IMR-90 (cell line): Measurements from ENCODE around the gene PPP1R13B. TPM values are rescaled to one million over a fixed set of nuclear protein-coding genes. Genes with fewer than 3 reads are reported as not detected.

Experiments
- ATAC-seq: fragments of 200-7000 bp; cut with Tn5 transposase; 2 replicates; pipeline ENCODE4 v1.9.1; 2020; ENCODE audit warnings: low read depth, mild to moderate bottlenecking, moderate library complexity
- BruUV-seq: library from RNA; stranded (reverse); fragments of 400-500 nt; replicated peaks from 2 replicates; lab custom pipeline; 2021; lab: Mats Ljungman, UMichigan
- CTCF ChIA-PET: fragments of 300-600 bp; formaldehyde crosslinking; extraction: SDS; loops from one replicate; lab custom pipeline; 2021; ENCODE audit warnings: antibody characterized with exemption; lab: Yijun Ruan, JAX
- POLR2A ChIA-PET: fragments of 300-600 bp; sonication (Branson Sonifier 250); formaldehyde crosslinking; loops from one replicate; lab custom pipeline; 2022; ENCODE audit warnings: antibody characterized with exemption; ENCODE audit not compliant: unreplicated experiment; lab: Charles Lee
- DNase-seq: peaks from one replicate; pipeline ENCODE4 v3.0.0; 2013
- H2AFZ ChIP-seq: replicated peaks from 2 replicates; pipeline ENCODE3; 2013; ENCODE audit warnings: low read length, mild to moderate bottlenecking; ENCODE audit not compliant: poor library complexity
- H2AK5ac ChIP-seq: 2 replicates; pipeline ENCODE4 v1.6.1; 2013; ENCODE audit warnings: low read depth, low read length, inconsistent platforms
- H2AK9ac ChIP-seq: replicated peaks from 2 replicates; pipeline ENCODE3; 2013; ENCODE audit warnings: mild to moderate bottlenecking, low read depth, low read length, moderate library complexity; ENCODE audit not compliant: poor library complexity
- H2BK120ac ChIP-seq: 2 replicates; pipeline ENCODE4 v1.6.1; 2013; ENCODE audit warnings: low read depth, low read length, inconsistent platforms
- H2BK15ac ChIP-seq: 3 replicates; pipeline ENCODE4 v1.6.1; 2013; ENCODE audit warnings: low read depth, low read length, inconsistent platforms
- H2BK20ac ChIP-seq: 2 replicates; pipeline ENCODE4 v1.6.1; 2013; ENCODE audit warnings: low read depth, mild to moderate bottlenecking, inconsistent platforms, low read length, moderate library complexity
- H2BK5ac ChIP-seq: 2 replicates; pipeline ENCODE4 v1.6.1; 2013; ENCODE audit warnings: mild to moderate bottlenecking, low read depth, low read length, inconsistent platforms; ENCODE audit not compliant: poor library complexity, severe bottlenecking
- H3K14ac ChIP-seq: replicated peaks from 2 replicates; pipeline ENCODE4 v1.6.1; 2013; ENCODE audit warnings: low read depth, low read length, inconsistent platforms
- H3K18ac ChIP-seq: 2 replicates; pipeline ENCODE4 v1.6.1; 2013; ENCODE audit warnings: low read depth, low read length, control low read depth
- H3K23ac ChIP-seq: 2 replicates; pipeline ENCODE4 v1.6.1; 2013; ENCODE audit warnings: low read depth, low read length, inconsistent platforms
- H3K27ac ChIP-seq: 2 replicates; pipeline ENCODE4 v1.5.1; 2013; ENCODE audit warnings: mild to moderate bottlenecking, control low read depth, low read length; ENCODE audit not compliant: insufficient read depth
- H3K27me3 ChIP-seq: 2 replicates; pipeline ENCODE4 v1.6.1; 2013; ENCODE audit warnings: low read length; ENCODE audit not compliant: control insufficient read depth, insufficient read depth
- H3K36me3 ChIP-seq: 2 replicates; pipeline ENCODE4 v1.6.1; 2013; ENCODE audit warnings: low read length, mixed read lengths; ENCODE audit not compliant: control insufficient read depth, insufficient read depth
- H3K4ac ChIP-seq: 2 replicates; pipeline ENCODE4 v1.6.1; 2013; ENCODE audit warnings: low read depth, low read length, inconsistent platforms
- H3K4me1 ChIP-seq: 2 replicates; pipeline ENCODE4 v1.6.1; 2013; ENCODE audit warnings: low read length, mixed read lengths; ENCODE audit not compliant: control insufficient read depth, insufficient read depth
- H3K4me2 ChIP-seq: 2 replicates; pipeline ENCODE4 v1.6.1; 2013; ENCODE audit warnings: low read depth, mild to moderate bottlenecking, control low read depth, low read length, moderate library complexity
- H3K4me3 ChIP-seq: 2 replicates; pipeline ENCODE4 v1.5.1; 2013; ENCODE audit warnings: low read depth, mild to moderate bottlenecking, control low read depth, low read length, moderate library complexity; ENCODE audit not compliant: insufficient read depth
- H3K56ac ChIP-seq: 2 replicates; pipeline ENCODE4 v1.6.1; 2013; ENCODE audit warnings: low read length, inconsistent platforms; ENCODE audit not compliant: insufficient read depth; ENCODE audit errors: extremely low read depth
- H3K79me1 ChIP-seq, 2 experiments: 2 replicates each; pipeline ENCODE4 v1.6.1; 2013; ENCODE audit warnings: low read length in 2 of 2, inconsistent platforms in 1 of 2, low read depth in 1 of 2
- H3K9ac ChIP-seq: 2 replicates; pipeline ENCODE4 v1.6.1; 2013; ENCODE audit warnings: low read depth, low read length, control low read depth
- H3K9me1 ChIP-seq: 2 replicates; pipeline ENCODE4 v1.6.1; 2013; ENCODE audit warnings: low read length, inconsistent platforms; ENCODE audit not compliant: insufficient read depth
- H3K9me3 ChIP-seq: 2 replicates; pipeline ENCODE4 v1.6.1; 2013; ENCODE audit warnings: low read length; ENCODE audit not compliant: control insufficient read depth, insufficient read depth
- H4K20me1 ChIP-seq: 2 replicates; pipeline ENCODE4 v1.6.1; 2013; ENCODE audit warnings: low read length, inconsistent platforms; ENCODE audit not compliant: insufficient read depth
- H4K5ac ChIP-seq: 2 replicates; pipeline ENCODE4 v1.6.1; 2013; ENCODE audit warnings: mild to moderate bottlenecking, low read depth, low read length, control low read depth
- H4K8ac ChIP-seq, 2 experiments: 2 replicates each; pipeline ENCODE4 v1.6.1; 2013; ENCODE audit warnings: low read depth in 2 of 2, low read length in 2 of 2, control low read depth in 1 of 2, inconsistent platforms in 1 of 2
- H4K91ac ChIP-seq: 2 replicates; pipeline ENCODE4 v1.6.1; 2013; ENCODE audit warnings: low read depth, low read length, inconsistent platforms; ENCODE audit not compliant: insufficient read depth
- MAFK ChIP-seq: IDR thresholded peaks from 2 replicates; pipeline ENCODE4 v1.6.1; 2012; ENCODE audit warnings: low read depth, low read length, improper control_type of control experiment
- POLR2A ChIP-seq: IDR thresholded peaks from 2 replicates; pipeline ENCODE4 v1.6.1; 2012; ENCODE audit warnings: mild to moderate bottlenecking, low read depth, low read length
- RAD21 ChIP-seq: IDR thresholded peaks from 2 replicates; pipeline ENCODE4 v1.6.1; 2012; ENCODE audit warnings: low read length, improper control_type of control experiment
- RFX5 ChIP-seq: IDR thresholded peaks from 2 replicates; pipeline ENCODE4 v1.8.0; 2012; ENCODE audit warnings: low read depth, mild to moderate bottlenecking, low read length, moderate library complexity
- SMC3 ChIP-seq: fragments of 150-350 bp; IDR thresholded peaks from 2 replicates; pipeline ENCODE4 v1.6.1; 2016; ENCODE audit warnings: low read depth, mild to moderate bottlenecking, antibody characterized with exemption, low read length, moderate library complexity
- WGBS, 2 experiments: methylation state at CpG; one replicate each; pipeline versions ENCODE4 v1.1.5 to v1.1.7; 2013; ENCODE audit warnings: missing lambda C conversion rate in 2 of 2; ENCODE audit not compliant: insufficient read length in 1 of 2; ENCODE audit errors: extremely low coverage in 2 of 2; 5-methylcytosine and 5-hydroxymethylcytosine counted together
- dilution Hi-C: fragments of 300-500 bp; cut with HindIII; formaldehyde crosslinking; loops from one replicate; pipeline ENCODE4 v1.14.3; 2018; ENCODE audit warnings: low sequenced_read_pairs; ENCODE audit not compliant: unreplicated experiment
- in situ Hi-C: fragments of 300-500 bp; cut with MboI; formaldehyde crosslinking; loops from 3 replicates; pipeline ENCODE4 v1.14.3; 2019; ENCODE audit warnings: low sequenced_read_pairs, inconsistent platforms, mixed read lengths
- intact Hi-C: fragments of 100-400 bp; cut with micrococcal nuclease; formaldehyde crosslinking; loops from 2 replicates; pipeline ENCODE4 v1.10.0; 2022
- polyA plus RNA-seq, 3 experiments: library from polyadenylated mRNA; depleted of rRNA; stranded (reverse); fragments of >200 nt; gene quantifications; 2 replicates each; pipeline ENCODE4 v1.2.3, GENCODE V29; 2012; ENCODE audit warnings: low replicate concordance in 1 of 3
- total RNA-seq: library from RNA; depleted of rRNA; stranded (reverse); fragments of >200 nt; gene quantifications from 2 replicates; pipeline ENCODE4 v1.2.3, GENCODE V29; 2012
- TF ChIP-seq, protein P1 (sequence below): conservative IDR thresholded peaks from 2 replicates; pipeline ENCODE4 v1.5.1; 2012; ENCODE audit warnings: mild to moderate bottlenecking, low read depth, low read length, improper control_type of control experiment

PPP1R13B gene
- total and polyA plus RNA-seq, 2 of the 4 experiments (the other 2 are of a cell fraction): 1.6 to 2.8 TPM

DNA sequence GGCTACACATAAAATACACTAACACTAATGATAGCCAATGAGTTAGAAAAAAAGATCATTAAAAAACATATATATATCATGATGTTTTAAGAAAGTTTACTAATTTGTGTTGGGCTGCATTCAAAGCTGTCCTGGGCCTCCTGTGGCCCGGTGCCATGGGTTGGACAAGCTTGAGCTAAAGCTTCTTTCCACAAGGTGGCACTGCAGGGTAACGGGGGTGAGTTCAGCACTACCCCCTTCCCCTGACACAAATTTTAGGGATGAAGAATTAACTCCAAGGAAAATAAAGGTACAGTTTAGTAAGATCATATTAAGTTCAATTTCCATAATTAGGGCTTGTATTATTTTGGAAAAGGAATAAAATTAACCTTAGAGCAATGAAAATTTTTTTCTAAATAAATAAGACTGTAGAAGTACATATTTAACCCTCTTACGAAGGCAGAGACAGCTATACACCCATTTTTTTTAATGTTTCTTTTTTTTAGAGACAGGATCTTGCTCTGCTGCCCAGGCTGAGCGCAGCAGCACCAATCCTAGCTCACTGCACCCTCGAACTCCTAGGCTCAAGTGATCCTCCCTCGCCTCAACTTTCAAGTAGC, 38.9 kb downstream of the PPP1R13B start:
- DNase-seq (peak; percentile 65), ATAC-seq (peak; percentile 91)
- ChIA-PET POLR2A (no interaction called here), CTCF (interaction anchor here (0.5 to 2.3 kb wide), 7 partner anchors 8 to 283 kb away, joined by 3 to 12 read pairs (median 4); no protein-coding TSS in a partner anchor)
- H3K36me3 ChIP-seq: no peaks in the 10 kb centered on the region
- H4K5ac ChIP-seq: no peak overlapping the region
- no TSS peak for BruUV-seq
- H3K18ac ChIP-seq: no peak overlapping the region
- no peak overlapping the region for H3K14ac ChIP-seq
- H3K56ac ChIP-seq: no peak overlapping the region
- no peaks in the 10 kb centered on the region for H3K9me1 ChIP-seq
- H3K79me1 ChIP-seq: no peaks in the 10 kb centered on the region
- no peak overlapping the region for H3K27ac ChIP-seq
- no peaks in the 10 kb centered on the region for H3K9me3 ChIP-seq
- no peak overlapping the region for H4K91ac ChIP-seq
- TF ChIP-seq RAD21: peak; percentile 86
- no peak for TF ChIP-seq RFX5
- TF ChIP-seq SMC3: peak; percentile 70
- no peak for TF ChIP-seq MAFK
- TF ChIP-seq, protein P1, sequence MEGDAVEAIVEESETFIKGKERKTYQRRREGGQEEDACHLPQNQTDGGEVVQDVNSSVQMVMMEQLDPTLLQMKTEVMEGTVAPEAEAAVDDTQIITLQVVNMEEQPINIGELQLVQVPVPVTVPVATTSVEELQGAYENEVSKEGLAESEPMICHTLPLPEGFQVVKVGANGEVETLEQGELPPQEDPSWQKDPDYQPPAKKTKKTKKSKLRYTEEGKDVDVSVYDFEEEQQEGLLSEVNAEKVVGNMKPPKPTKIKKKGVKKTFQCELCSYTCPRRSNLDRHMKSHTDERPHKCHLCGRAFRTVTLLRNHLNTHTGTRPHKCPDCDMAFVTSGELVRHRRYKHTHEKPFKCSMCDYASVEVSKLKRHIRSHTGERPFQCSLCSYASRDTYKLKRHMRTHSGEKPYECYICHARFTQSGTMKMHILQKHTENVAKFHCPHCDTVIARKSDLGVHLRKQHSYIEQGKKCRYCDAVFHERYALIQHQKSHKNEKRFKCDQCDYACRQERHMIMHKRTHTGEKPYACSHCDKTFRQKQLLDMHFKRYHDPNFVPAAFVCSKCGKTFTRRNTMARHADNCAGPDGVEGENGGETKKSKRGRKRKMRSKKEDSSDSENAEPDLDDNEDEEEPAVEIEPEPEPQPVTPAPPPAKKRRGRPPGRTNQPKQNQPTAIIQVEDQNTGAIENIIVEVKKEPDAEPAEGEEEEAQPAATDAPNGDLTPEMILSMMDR: peak; percentile 80
- 0 out of 2 replicates have a peak, but pooled peaks have one; percentile 32 for TF ChIP-seq POLR2A
- H3K27me3 ChIP-seq: no peaks in the 10 kb centered on the region
- H2BK20ac ChIP-seq: no peak overlapping the region
- H4K8ac ChIP-seq: no peak overlapping the region
- H3K9ac ChIP-seq: no peak overlapping the region
- in situ Hi-C loops (loop anchor here (5.0 kb wide), 1 partner anchor 174 kb away; no protein-coding TSS in a partner anchor), intact Hi-C loops (loop anchor here (1.0 to 10.0 kb wide), 4 partner anchors 102 to 266 kb away; a partner anchor contains a TSS), dilution Hi-C loops (no loop called here)
- H2AFZ ChIP-seq: no peak overlapping the region
- no peak overlapping the region for H3K4me2 ChIP-seq
- no peak overlapping the region for H2BK15ac ChIP-seq
- no peak overlapping the region for H2BK120ac ChIP-seq
- H2AK9ac ChIP-seq: no peak overlapping the region
- H3K4ac ChIP-seq: no peak overlapping the region
- H3K23ac ChIP-seq: no peak overlapping the region
- H2AK5ac ChIP-seq: no peak overlapping the region
- H4K20me1 ChIP-seq: no peaks in the 10 kb centered on the region
- no peak overlapping the region for H3K4me3 ChIP-seq
- no peak overlapping the region for H2BK5ac ChIP-seq
- no CpG with 5 or more reads among the region's 6 CpGs for WGBS, 2 experiments
- H3K4me1 ChIP-seq: peaks cover 2% of the 10 kb centered on the region; the same call in 1 of the 2 replicates
